HCT116 (cell line): ENCODE measurements around the gene SNED1. TPM values are rescaled to one million over a fixed set of nuclear protein-coding genes. Genes with fewer than 3 reads are reported as not detected.

Experiments used
- ATAC-seq: fragments of 200-7000 bp; cut with Tn5 transposase; 2 replicates; pipeline ENCODE4 v1.9.1; 2020; ENCODE audit warnings: mild to moderate bottlenecking, moderate library complexity
- BruUV-seq: library from RNA; stranded (reverse); fragments of 400-500 nt; replicated peaks from 2 replicates; lab custom pipeline; 2021; lab: Mats Ljungman, UMichigan
- CTCF ChIA-PET: fragments of 300-600 bp; sonication (Branson Sonifier 250); formaldehyde crosslinking; loops from one replicate; lab custom pipeline; 2021; ENCODE audit warnings: antibody characterized with exemption; lab: Charles Lee
- POLR2A ChIA-PET: fragments of 300-600, 350-600 bp; sonication (Branson Sonifier 250); formaldehyde crosslinking; loops from one replicate; lab custom pipeline; 2021; ENCODE audit warnings: antibody characterized with exemption; lab: Charles Lee
- RAD21 ChIA-PET, 2 experiments: fragments of 300-600 bp; sonication (Branson Sonifier 250); formaldehyde crosslinking; loops; one replicate each; lab custom pipeline; 2023; ENCODE audit warnings: low total read pairs in 2 of 2; ENCODE audit not compliant: uncharacterized antibody in 2 of 2, unreplicated experiment in 2 of 2, low non-redundant PET in 1 of 2; lab: Charles Lee
- DNase-seq: peaks from one replicate; pipeline ENCODE4 v3.0.0-alpha.2; 2010; ENCODE audit warnings: low read depth, low spot score
- H2AFZ ChIP-seq: fragments of 200-600 bp; shearing (Covaris generic), sonication (generic); 2 replicates; pipeline ENCODE4 v1.6.1; 2017; ENCODE audit warnings: low read depth, mixed run types, mixed read lengths, antibody characterized with exemption, low read length; ENCODE audit not compliant: poor library complexity, severe bottlenecking
- H3K27ac ChIP-seq: 2 replicates; pipeline ENCODE4 v1.5.1; 2012; ENCODE audit warnings: low read depth, low read length
- H3K27me3 ChIP-seq: fragments of 200-600 bp; sonication (generic); 2 replicates; pipeline ENCODE4 v1.6.1; 2016; ENCODE audit warnings: mixed run types, low read length, mixed read lengths; ENCODE audit not compliant: insufficient read depth
- H3K36me3 ChIP-seq, 2 experiments: fragments of 200-500 bp in 1 of 2; fragments of 200-600 bp in 1 of 2; sonication (Bioruptor generic) in 1 of 2; sonication (generic) in 1 of 2; 2 replicates each; pipeline versions ENCODE4 v1.5.1 to v1.6.1; 2014 to 2016; ENCODE audit warnings: low read length in 2 of 2, inconsistent platforms in 1 of 2, mixed read lengths in 1 of 2, mixed run types in 1 of 2; ENCODE audit not compliant: insufficient read depth in 2 of 2, control insufficient read depth in 1 of 2
- H3K4me1 ChIP-seq, 2 experiments: fragments of 200-600 bp in 1 of 2; sonication (generic) in 1 of 2; 2 replicates each; pipeline versions ENCODE4 v1.5.1 to v1.6.1; 2012 to 2017; ENCODE audit warnings: low read length in 2 of 2, inconsistent platforms in 1 of 2, mild to moderate bottlenecking in 1 of 2, mixed read lengths in 1 of 2, mixed run types in 1 of 2, moderate library complexity in 1 of 2; ENCODE audit not compliant: insufficient read depth in 2 of 2, control insufficient read depth in 1 of 2
- H3K4me2 ChIP-seq: fragments of 200-600 bp; sonication (generic); 2 replicates; pipeline ENCODE4 v1.6.1; 2017; ENCODE audit warnings: mixed run types, low read length, mixed read lengths
- H3K4me3 ChIP-seq, 2 experiments: fragments of 200-600 bp in 1 of 2; sonication (generic) in 1 of 2; replicated peaks in 1 of 2; 2 replicates each; pipeline ENCODE4 v1.5.1; 2011 to 2016; ENCODE audit warnings: low read length in 2 of 2, control low read depth in 1 of 2, low read depth in 1 of 2, mild to moderate bottlenecking in 1 of 2, mixed read lengths in 1 of 2, mixed run types in 1 of 2
- H3K79me2 ChIP-seq: fragments of 200-600 bp; sonication (generic); 2 replicates; pipeline ENCODE4 v1.6.1; 2017; ENCODE audit warnings: mild to moderate bottlenecking, mixed run types, low read length, moderate library complexity, mixed read lengths; ENCODE audit not compliant: insufficient read depth
- H3K9ac ChIP-seq: fragments of 200-600 bp; sonication (generic); 2 replicates; pipeline ENCODE4 v1.6.1; 2016; ENCODE audit warnings: low read length, mixed read lengths
- H3K9me2 ChIP-seq: fragments of 200-600 bp; sonication (generic), shearing (Covaris generic); 2 replicates; pipeline ENCODE4 v1.6.1; 2017; ENCODE audit warnings: mixed run types, mild to moderate bottlenecking, moderate library complexity; ENCODE audit not compliant: insufficient read depth
- H3K9me3 ChIP-seq, 2 experiments: fragments of 200-500 bp in 1 of 2; fragments of 200-600 bp in 1 of 2; sonication (Bioruptor generic) in 1 of 2; sonication (generic) in 1 of 2; 2 replicates each; pipeline ENCODE4 v1.6.1; 2014 to 2017; ENCODE audit warnings: low read length in 2 of 2, mixed read lengths in 2 of 2, inconsistent platforms in 1 of 2, low read depth in 1 of 2, mild to moderate bottlenecking in 1 of 2, mixed run types in 1 of 2, moderate library complexity in 1 of 2; ENCODE audit not compliant: control insufficient read depth in 1 of 2, insufficient read depth in 1 of 2
- H4K20me1 ChIP-seq: fragments of 200-600 bp; sonication (generic), shearing (Covaris generic); 2 replicates; pipeline ENCODE4 v1.6.1; 2017; ENCODE audit warnings: mixed run types, mild to moderate bottlenecking, moderate library complexity; ENCODE audit not compliant: insufficient read depth
- CEBPB ChIP-seq: IDR thresholded peaks from 2 replicates; pipeline ENCODE4 v1.6.1; 2012; ENCODE audit warnings: low read depth
- EZH2 ChIP-seq: fragments of 200-600 bp; sonication (generic); IDR thresholded peaks from 2 replicates; pipeline ENCODE4 v1.6.1; 2017; ENCODE audit warnings: antibody characterized with exemption, mixed run types
- EZH2phosphoT487 ChIP-seq: fragments of 200-600 bp; IDR thresholded peaks from 2 replicates; pipeline ENCODE4 v1.6.1; 2018; ENCODE audit warnings: antibody characterized with exemption, borderline replicate concordance
- JUND ChIP-seq: IDR thresholded peaks from 2 replicates; pipeline ENCODE4 v1.6.1; 2012
- RAD21 ChIP-seq: IDR thresholded peaks from 2 replicates; pipeline ENCODE4 v1.6.1; 2012; ENCODE audit warnings: low read depth, mild to moderate bottlenecking
- REST ChIP-seq: IDR thresholded peaks from 2 replicates; pipeline ENCODE4 v1.6.1; 2012; ENCODE audit warnings: low read depth
- SIN3A ChIP-seq: IDR thresholded peaks from 2 replicates; pipeline ENCODE4 v1.6.1; 2012; ENCODE audit warnings: low read depth
- ZFX ChIP-seq: fragments of 450-650 bp; IDR thresholded peaks from 2 replicates; pipeline ENCODE4 v1.6.1; 2017
- intact Hi-C: fragments of 100-400 bp; cut with micrococcal nuclease; formaldehyde crosslinking; loops from 2 replicates; pipeline ENCODE4 v1.10.0; 2022
- total RNA-seq: library from RNA; stranded (reverse); gene quantifications from one replicate; pipeline ENCODE4 v1.2.1, GENCODE V29; 2021; ENCODE audit not compliant: unreplicated experiment
- TF ChIP-seq, protein P1 (sequence below): IDR thresholded peaks from 2 replicates; pipeline ENCODE4 v1.6.1; 2012
- TF ChIP-seq, protein P2 (sequence below), 3 experiments: fragments of 200-600 bp in 1 of 3; sonication (generic) in 1 of 3; IDR thresholded peaks in 2 of 3; conservative IDR thresholded peaks in 1 of 3; 2 replicates each; pipeline ENCODE4 v1.5.1; 2012 to 2017; ENCODE audit warnings: low read depth in 2 of 3, low read length in 2 of 3, antibody characterized with exemption in 1 of 3, borderline replicate concordance in 1 of 3, control low read depth in 1 of 3, mild to moderate bottlenecking in 1 of 3, mixed read lengths in 1 of 3, mixed run types in 1 of 3, moderate library complexity in 1 of 3; ENCODE audit not compliant: insufficient read depth in 1 of 3

Gene SNED1
- total RNA-seq, 1 experiment from 2014 or later, result 9.6 TPM

- CTCF ChIA-PET, result no interaction called here
- BruUV-seq, result no TSS peak
- POLR2A ChIA-PET, result no interaction called here
- Histone ChIP-seq H2AFZ (no peak overlapping the region), H3K9me3 (no peaks in the 10 kb centered on the region), H3K79me2 (no peaks in the 10 kb centered on the region), H4K20me1 (no peaks in the 10 kb centered on the region), H3K4me1 (no peaks in the 10 kb centered on the region), H3K9ac (no peak overlapping the region), H3K27ac (no peak overlapping the region), H3K36me3 (peaks cover 0 to 4% of the 10 kb centered on the region in 2 experiments; a peak in 1 of 4 replicates), H3K4me3 (no peak overlapping the region), H3K27me3 (no peaks in the 10 kb centered on the region), H3K9me2 (no peaks in the 10 kb centered on the region), H3K4me2 (no peak overlapping the region)
- intact Hi-C loops, result no loop called here
- ATAC-seq (no peak), DNase-seq (no peak)
- TF ChIP-seq JUND (no peak), ZFX (no peak), EZH2 (no peak), REST (no peak), SIN3A (no peak), EZH2phosphoT487 (no peak), CEBPB (no peak), RAD21 (no peak)
- TF ChIP-seq, protein P1, sequence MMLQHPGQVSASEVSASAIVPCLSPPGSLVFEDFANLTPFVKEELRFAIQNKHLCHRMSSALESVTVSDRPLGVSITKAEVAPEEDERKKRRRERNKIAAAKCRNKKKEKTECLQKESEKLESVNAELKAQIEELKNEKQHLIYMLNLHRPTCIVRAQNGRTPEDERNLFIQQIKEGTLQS, result no peak
- TF ChIP-seq, protein P2, sequence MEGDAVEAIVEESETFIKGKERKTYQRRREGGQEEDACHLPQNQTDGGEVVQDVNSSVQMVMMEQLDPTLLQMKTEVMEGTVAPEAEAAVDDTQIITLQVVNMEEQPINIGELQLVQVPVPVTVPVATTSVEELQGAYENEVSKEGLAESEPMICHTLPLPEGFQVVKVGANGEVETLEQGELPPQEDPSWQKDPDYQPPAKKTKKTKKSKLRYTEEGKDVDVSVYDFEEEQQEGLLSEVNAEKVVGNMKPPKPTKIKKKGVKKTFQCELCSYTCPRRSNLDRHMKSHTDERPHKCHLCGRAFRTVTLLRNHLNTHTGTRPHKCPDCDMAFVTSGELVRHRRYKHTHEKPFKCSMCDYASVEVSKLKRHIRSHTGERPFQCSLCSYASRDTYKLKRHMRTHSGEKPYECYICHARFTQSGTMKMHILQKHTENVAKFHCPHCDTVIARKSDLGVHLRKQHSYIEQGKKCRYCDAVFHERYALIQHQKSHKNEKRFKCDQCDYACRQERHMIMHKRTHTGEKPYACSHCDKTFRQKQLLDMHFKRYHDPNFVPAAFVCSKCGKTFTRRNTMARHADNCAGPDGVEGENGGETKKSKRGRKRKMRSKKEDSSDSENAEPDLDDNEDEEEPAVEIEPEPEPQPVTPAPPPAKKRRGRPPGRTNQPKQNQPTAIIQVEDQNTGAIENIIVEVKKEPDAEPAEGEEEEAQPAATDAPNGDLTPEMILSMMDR (IDR thresholded peaks at IDR 0.05 in 2 of 3, conservative IDR thresholded peaks at IDR 0.05 in 1 of 3; ENCODE audit: borderline replicate concordance in 1 of 3, insufficient read depth in 1 of 3, low read depth in 2 of 3, low read length in 2 of 3), result no peak
- RAD21 ChIA-PET, result no interaction called here
Measured at GRCh38 chr2:241110089-241110606, 111.7 kb downstream of the SNED1 start.
